Measurements from ENCODE around the gene RASA3.

GRCh38 chr13:114050536-114051450 lies 81.6 kb downstream of the RASA3 start:
- TF ChIP-seq POLR2A (IDR thresholded peaks at IDR 0.05) = no peak
- no peak for TF ChIP-seq CTCF (IDR thresholded peaks at IDR 0.05)
